Measurements from ENCODE around the gene ANKRD28. TPM values are rescaled to one million over a fixed set of nuclear protein-coding genes. Genes with fewer than 3 reads are reported as not detected.

The ANKRD28 gene
- total and polyA plus RNA-seq, 2 of the 13 experiments (the other 11 are each of a cell fraction or from before 2014, with no cell fraction given) = 21.0 to 28.9 TPM

GRCh38 chr3:15787941-15788340 lies 9.8 kb downstream of the ANKRD28 start:
- BruUV-seq (replicated peaks) = no TSS peak
- ChIA-PET CTCF (ENCODE audit: low intra/inter-chr PET ratio, low total read pairs) (no interaction called here), POLR2A (interaction anchor here (0.9 kb wide), 1 partner anchor 186 kb away, joined by 4 read pairs; the partner anchor contains the start of genes BTD and HACL1)
- ATAC-seq (no peak), DNase-seq (ENCODE audit: low spot score) (no peak), FAIRE-seq (no peak)
- no peak overlapping the region for H3K4me3 ChIP-seq (replicated peaks in 1 of 3; ENCODE audit: insufficient read depth in 1 of 3, low read depth in 2 of 3, low read length in 3 of 3)
- 100% methylated on average over 1 of the region's 1 CpG for WGBS (ENCODE audit: low lambda C conversion rate)
- peaks cover 28% of the 10 kb centered on the region for H3K79me2 ChIP-seq (ENCODE audit: insufficient read depth, low read length)
- TF ChIP-seq SMAD1 (CRISPR knock-in tag; IDR thresholded peaks at IDR 0.05; ENCODE audit: borderline replicate concordance, low read depth) = no peak
- TF ChIP-seq ZSCAN29 (CRISPR knock-in tag; conservative IDR thresholded peaks at IDR 0.05) = no peak
- TF ChIP-seq ZNF282 (IDR thresholded peaks at IDR 0.05; ENCODE audit: partially characterized antibody) = no peak
- TF ChIP-seq TGIF2 (CRISPR knock-in tag; IDR thresholded peaks at IDR 0.05) = no peak
- no peak for TF ChIP-seq MYC (CRISPR knock-in tag; IDR thresholded peaks at IDR 0.05; ENCODE audit: borderline replicate concordance)
- no peak for TF ChIP-seq ZFP90 (CRISPR knock-in tag; IDR thresholded peaks at IDR 0.05; ENCODE audit: borderline replicate concordance)
- no peak for TF ChIP-seq SRY (CRISPR knock-in tag; IDR thresholded peaks at IDR 0.05)
- TF ChIP-seq ZNF562 (CRISPR knock-in tag; IDR thresholded peaks at IDR 0.05; ENCODE audit: borderline replicate concordance) = no peak
- no peak for TF ChIP-seq SETDB1 (CRISPR knock-in tag; IDR thresholded peaks at IDR 0.05; ENCODE audit: borderline replicate concordance)
- no peak for TF ChIP-seq ZNF333 (CRISPR knock-in tag; IDR thresholded peaks at IDR 0.05; ENCODE audit: borderline replicate concordance)
- no peak for TF ChIP-seq ZNF547 (CRISPR knock-in tag; IDR thresholded peaks at IDR 0.05)
- TF ChIP-seq RAD51 (IDR thresholded peaks at IDR 0.05; ENCODE audit: borderline replicate concordance) = no peak
- TF ChIP-seq ZNF577 (CRISPR knock-in tag; IDR thresholded peaks at IDR 0.05; ENCODE audit: borderline replicate concordance, low read depth) = no peak
- TF ChIP-seq TRIM22 (IDR thresholded peaks at IDR 0.05) = no peak
- TF ChIP-seq STAT6 (CRISPR knock-in tag; IDR thresholded peaks at IDR 0.05; ENCODE audit: borderline replicate concordance) = no peak
- TF ChIP-seq KAT8 (CRISPR knock-in tag; IDR thresholded peaks at IDR 0.05) = no peak
- no peak for TF ChIP-seq GTF2F1 (IDR thresholded peaks at IDR 0.05; ENCODE audit: low read length)
- H3K9ac ChIP-seq (ENCODE audit: insufficient read depth, low read depth, low read length) = no peak overlapping the region
- no peaks in the 10 kb centered on the region; a peak in 1 of 5 replicates for H3K27me3 ChIP-seq (ENCODE audit: control insufficient read depth in 1 of 2, insufficient read depth in 2 of 2, low read length in 2 of 2)
- no peak overlapping the region for H3K27ac ChIP-seq (ENCODE audit: extremely low read length, insufficient read depth, low read length)
- peaks cover 0 to 8% of the 10 kb centered on the region in 2 experiments; a peak in 1 of 5 replicates for H3K36me3 ChIP-seq (replicated peaks in 1 of 2; ENCODE audit: control insufficient read depth in 1 of 2, insufficient read depth in 2 of 2, low read length in 2 of 2)
- intact Hi-C loops (cut with micrococcal nuclease; ENCODE audit: unreplicated experiment) (no loop called here), in situ Hi-C loops (cut with HindIII; ENCODE audit: extremely low pct_ligation_motif_present, low pct_unique_long_range_greater_than_20kb) (no loop called here)
- peaks cover 21% of the 10 kb centered on the region for H3K4me1 ChIP-seq (ENCODE audit: insufficient read depth, low read length)
- no peaks in the 10 kb centered on the region for H4K20me1 ChIP-seq (ENCODE audit: insufficient read depth, low read length)
- H3K4me2 ChIP-seq (ENCODE audit: low read depth, low read length) = no peak overlapping the region
- H3K9me3 ChIP-seq (ENCODE audit: low read length) = no peaks in the 10 kb centered on the region
- H2AFZ ChIP-seq (ENCODE audit: low read length) = no peak overlapping the region

Measured in HepG2 (cell line).